ENCODE results near the gene NAA38.

Gene NAA38

DNA sequence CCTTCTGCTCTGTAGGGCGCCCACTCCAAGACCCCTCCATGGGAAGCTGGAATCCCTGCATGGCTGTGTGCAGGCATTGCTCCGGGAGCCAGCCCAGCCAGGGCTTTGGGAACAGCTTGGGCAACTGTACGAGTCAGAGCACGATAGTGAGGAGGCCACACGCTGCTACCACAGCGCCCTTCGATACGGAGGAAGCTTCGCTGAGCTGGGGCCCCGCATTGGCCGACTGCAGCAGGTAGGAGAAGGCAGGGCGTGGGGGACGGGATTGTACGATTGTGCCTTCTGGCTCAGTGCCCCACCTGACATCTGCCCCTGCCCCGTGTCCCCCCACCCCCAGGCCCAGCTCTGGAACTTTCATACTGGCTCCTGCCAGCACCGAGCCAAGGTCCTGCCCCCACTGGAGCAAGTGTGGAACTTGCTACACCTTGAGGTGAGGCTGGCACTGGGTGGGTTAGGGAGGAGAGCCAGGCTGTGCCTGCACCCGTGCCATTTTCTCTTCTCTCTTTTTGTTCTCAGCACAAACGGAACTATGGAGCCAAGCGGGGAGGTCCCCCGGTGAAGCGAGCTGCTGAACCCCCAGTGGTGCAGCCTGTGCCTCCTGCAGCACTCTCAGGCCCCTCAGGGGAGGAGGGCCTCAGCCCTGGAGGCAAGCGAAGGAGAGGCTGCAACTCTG lies 11.2 kb downstream of the NAA38 start:
- TF ChIP-seq, protein P1, sequence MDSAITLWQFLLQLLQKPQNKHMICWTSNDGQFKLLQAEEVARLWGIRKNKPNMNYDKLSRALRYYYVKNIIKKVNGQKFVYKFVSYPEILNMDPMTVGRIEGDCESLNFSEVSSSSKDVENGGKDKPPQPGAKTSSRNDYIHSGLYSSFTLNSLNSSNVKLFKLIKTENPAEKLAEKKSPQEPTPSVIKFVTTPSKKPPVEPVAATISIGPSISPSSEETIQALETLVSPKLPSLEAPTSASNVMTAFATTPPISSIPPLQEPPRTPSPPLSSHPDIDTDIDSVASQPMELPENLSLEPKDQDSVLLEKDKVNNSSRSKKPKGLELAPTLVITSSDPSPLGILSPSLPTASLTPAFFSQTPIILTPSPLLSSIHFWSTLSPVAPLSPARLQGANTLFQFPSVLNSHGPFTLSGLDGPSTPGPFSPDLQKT (IDR thresholded peaks at IDR 0.05; ENCODE audit: borderline replicate concordance, low read depth, low read length): no peak
- TF ChIP-seq GLIS2 (tag by site-specific recombination; IDR thresholded peaks at IDR 0.05): peak; percentile 21; the same call in 1 of the 2 replicates
- H3K9me3 ChIP-seq (ENCODE audit: control insufficient read depth, insufficient read depth, low read depth, low read length): no peaks in the 10 kb centered on the region
- ChIA-PET POLR2A (interaction anchor here (0.7 to 7.7 kb wide), 3 partner anchors 10 to 55 kb away, joined by 3 to 110 read pairs (median 4); partner anchors contain the start of genes CYB5D1, NAA38 and TMEM88), CTCF (interaction anchor here (0.5 to 2.9 kb wide), 3 partner anchors 10 to 102 kb away, joined by 3 to 15 read pairs (median 12); partner anchors contain the start of gene NAA38)
- peaks cover 7% of the 10 kb centered on the region for H3K4me1 ChIP-seq (ENCODE audit: control insufficient read depth, insufficient read depth, low read length)
- H3K27ac ChIP-seq (ENCODE audit: extremely low read depth, low read depth, low read length): no peak overlapping the region
- H3K36me3 ChIP-seq (ENCODE audit: control insufficient read depth in 2 of 2, insufficient read depth in 1 of 2, low read length in 2 of 2): peaks cover 17 to 50% of the 10 kb centered on the region in 2 experiments
- no peak overlapping the region for H3K4me3 ChIP-seq (ENCODE audit: low read depth, low read length)

DNA sequence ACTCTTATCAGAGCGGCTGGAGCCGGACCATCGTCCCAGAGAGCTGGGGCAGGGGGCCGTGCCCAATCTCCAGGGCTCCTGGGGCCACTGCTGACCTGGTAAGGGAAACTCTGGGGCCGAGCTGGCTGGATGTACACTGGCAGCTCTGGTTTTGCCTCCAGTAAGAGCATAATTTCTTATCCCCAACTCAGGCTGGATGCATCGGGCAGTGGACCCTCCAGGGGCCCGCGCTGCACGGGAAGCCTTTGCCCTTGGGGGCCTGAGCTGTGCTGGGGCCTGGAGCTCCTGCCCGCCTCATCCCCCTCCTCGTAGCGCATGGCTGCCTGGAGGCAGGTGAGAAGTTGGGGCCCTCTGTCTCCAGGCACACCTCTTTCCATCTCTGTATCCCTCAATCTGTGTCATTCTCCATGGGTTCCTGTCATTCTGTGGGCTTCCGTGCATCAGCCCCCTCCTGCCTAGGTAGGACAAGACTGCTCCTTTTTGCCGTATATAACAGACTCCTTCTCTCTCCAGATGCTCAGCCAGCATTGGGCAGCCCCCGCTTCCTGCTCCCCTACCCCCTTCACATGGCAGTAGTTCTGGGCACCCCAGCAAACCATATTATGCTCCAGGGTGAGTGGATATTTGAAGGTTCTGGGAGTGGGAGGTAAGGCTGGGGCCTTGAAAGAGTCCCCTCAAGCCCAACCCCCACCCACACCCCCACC lies 11.8 kb downstream of the NAA38 start:
- Histone ChIP-seq H3K4me1 (ENCODE audit: control insufficient read depth, insufficient read depth, low read length) (peaks cover 11% of the 10 kb centered on the region), H3K36me3 (ENCODE audit: control insufficient read depth in 2 of 2, insufficient read depth in 1 of 2, low read length in 2 of 2) (peaks cover 14 to 47% of the 10 kb centered on the region in 2 experiments), H3K4me3 (ENCODE audit: low read depth, low read length) (peak overlapping the region; percentile 70), H3K9me3 (ENCODE audit: control insufficient read depth, insufficient read depth, low read depth, low read length) (no peaks in the 10 kb centered on the region), H3K27ac (ENCODE audit: extremely low read depth, low read depth, low read length) (peak overlapping the region; percentile 29; the same call in 1 of the 2 replicates)
- TF ChIP-seq, protein P2, sequence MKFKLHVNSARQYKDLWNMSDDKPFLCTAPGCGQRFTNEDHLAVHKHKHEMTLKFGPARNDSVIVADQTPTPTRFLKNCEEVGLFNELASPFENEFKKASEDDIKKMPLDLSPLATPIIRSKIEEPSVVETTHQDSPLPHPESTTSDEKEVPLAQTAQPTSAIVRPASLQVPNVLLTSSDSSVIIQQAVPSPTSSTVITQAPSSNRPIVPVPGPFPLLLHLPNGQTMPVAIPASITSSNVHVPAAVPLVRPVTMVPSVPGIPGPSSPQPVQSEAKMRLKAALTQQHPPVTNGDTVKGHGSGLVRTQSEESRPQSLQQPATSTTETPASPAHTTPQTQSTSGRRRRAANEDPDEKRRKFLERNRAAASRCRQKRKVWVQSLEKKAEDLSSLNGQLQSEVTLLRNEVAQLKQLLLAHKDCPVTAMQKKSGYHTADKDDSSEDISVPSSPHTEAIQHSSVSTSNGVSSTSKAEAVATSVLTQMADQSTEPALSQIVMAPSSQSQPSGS (tag by site-specific recombination; IDR thresholded peaks at IDR 0.05; ENCODE audit: low read depth): no peak
- TF ChIP-seq, protein P3, sequence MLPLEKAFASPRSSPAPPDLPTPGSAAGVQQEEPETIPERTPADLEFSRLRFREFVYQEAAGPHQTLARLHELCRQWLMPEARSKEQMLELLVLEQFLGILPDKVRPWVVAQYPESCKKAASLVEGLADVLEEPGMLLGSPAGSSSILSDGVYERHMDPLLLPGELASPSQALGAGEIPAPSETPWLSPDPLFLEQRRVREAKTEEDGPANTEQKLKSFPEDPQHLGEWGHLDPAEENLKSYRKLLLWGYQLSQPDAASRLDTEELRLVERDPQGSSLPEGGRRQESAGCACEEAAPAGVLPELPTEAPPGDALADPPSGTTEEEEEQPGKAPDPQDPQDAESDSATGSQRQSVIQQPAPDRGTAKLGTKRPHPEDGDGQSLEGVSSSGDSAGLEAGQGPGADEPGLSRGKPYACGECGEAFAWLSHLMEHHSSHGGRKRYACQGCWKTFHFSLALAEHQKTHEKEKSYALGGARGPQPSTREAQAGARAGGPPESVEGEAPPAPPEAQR (tag by site-specific recombination; IDR thresholded peaks at IDR 0.05): no peak
- no peak for TF ChIP-seq ZNF10 (tag by site-specific recombination; IDR thresholded peaks at IDR 0.05)
- no peak for TF ChIP-seq ZNF146 (tag by site-specific recombination; IDR thresholded peaks at IDR 0.05)
- TF ChIP-seq, protein P4, sequence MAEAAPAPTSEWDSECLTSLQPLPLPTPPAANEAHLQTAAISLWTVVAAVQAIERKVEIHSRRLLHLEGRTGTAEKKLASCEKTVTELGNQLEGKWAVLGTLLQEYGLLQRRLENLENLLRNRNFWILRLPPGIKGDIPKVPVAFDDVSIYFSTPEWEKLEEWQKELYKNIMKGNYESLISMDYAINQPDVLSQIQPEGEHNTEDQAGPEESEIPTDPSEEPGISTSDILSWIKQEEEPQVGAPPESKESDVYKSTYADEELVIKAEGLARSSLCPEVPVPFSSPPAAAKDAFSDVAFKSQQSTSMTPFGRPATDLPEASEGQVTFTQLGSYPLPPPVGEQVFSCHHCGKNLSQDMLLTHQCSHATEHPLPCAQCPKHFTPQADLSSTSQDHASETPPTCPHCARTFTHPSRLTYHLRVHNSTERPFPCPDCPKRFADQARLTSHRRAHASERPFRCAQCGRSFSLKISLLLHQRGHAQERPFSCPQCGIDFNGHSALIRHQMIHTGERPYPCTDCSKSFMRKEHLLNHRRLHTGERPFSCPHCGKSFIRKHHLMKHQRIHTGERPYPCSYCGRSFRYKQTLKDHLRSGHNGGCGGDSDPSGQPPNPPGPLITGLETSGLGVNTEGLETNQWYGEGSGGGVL (tag by site-specific recombination; IDR thresholded peaks at IDR 0.05): no peak
- no peak for TF ChIP-seq ZNF670 (tag by site-specific recombination; IDR thresholded peaks at IDR 0.05; ENCODE audit: low read depth)
- TF ChIP-seq SCRT1 (tag by site-specific recombination; IDR thresholded peaks at IDR 0.05; ENCODE audit: borderline replicate concordance): no peak
- no peak for TF ChIP-seq ZNF202 (tag by site-specific recombination; IDR thresholded peaks at IDR 0.05; ENCODE audit: borderline replicate concordance)
- TF ChIP-seq, protein P5, sequence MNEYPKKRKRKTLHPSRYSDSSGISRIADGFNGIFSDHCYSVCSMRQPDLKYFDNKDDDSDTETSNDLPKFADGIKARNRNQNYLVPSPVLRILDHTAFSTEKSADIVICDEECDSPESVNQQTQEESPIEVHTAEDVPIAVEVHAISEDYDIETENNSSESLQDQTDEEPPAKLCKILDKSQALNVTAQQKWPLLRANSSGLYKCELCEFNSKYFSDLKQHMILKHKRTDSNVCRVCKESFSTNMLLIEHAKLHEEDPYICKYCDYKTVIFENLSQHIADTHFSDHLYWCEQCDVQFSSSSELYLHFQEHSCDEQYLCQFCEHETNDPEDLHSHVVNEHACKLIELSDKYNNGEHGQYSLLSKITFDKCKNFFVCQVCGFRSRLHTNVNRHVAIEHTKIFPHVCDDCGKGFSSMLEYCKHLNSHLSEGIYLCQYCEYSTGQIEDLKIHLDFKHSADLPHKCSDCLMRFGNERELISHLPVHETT (tag by site-specific recombination; IDR thresholded peaks at IDR 0.05): no peak
- no peak for TF ChIP-seq YY2 (tag by site-specific recombination; IDR thresholded peaks at IDR 0.05)
- TF ChIP-seq ZNF654 (tag by site-specific recombination; IDR thresholded peaks at IDR 0.05; ENCODE audit: low read depth): no peak
- TF ChIP-seq ZNF366 (tag by site-specific recombination; conservative IDR thresholded peaks at IDR 0.05): no peak
- TF ChIP-seq, protein P6, sequence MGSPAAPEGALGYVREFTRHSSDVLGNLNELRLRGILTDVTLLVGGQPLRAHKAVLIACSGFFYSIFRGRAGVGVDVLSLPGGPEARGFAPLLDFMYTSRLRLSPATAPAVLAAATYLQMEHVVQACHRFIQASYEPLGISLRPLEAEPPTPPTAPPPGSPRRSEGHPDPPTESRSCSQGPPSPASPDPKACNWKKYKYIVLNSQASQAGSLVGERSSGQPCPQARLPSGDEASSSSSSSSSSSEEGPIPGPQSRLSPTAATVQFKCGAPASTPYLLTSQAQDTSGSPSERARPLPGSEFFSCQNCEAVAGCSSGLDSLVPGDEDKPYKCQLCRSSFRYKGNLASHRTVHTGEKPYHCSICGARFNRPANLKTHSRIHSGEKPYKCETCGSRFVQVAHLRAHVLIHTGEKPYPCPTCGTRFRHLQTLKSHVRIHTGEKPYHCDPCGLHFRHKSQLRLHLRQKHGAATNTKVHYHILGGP (tag by site-specific recombination; IDR thresholded peaks at IDR 0.05): no peak
- no peak for TF ChIP-seq ZNF514 (tag by site-specific recombination; IDR thresholded peaks at IDR 0.05)
- CTCF ChIA-PET: interaction anchor here (1.0 to 2.9 kb wide), 7 partner anchors 11 to 102 kb away, joined by 3 to 15 read pairs (median 3); partner anchors contain the start of gene NAA38
- POLR2A ChIA-PET: interaction anchor here (0.5 to 7.7 kb wide), 16 partner anchors 8 to 272 kb away, joined by 3 to 110 read pairs (median 4); partner anchors contain the start of genes ATP1B2, CYB5D1, DNAH2 and KDM6B

Measured in HEK293 (cell line).